A549 treated with AZD2906 at 1 μM for 4 hours (cell line): ENCODE measurements around the gene ZNF609. TPM values are rescaled to one million over a fixed set of nuclear protein-coding genes. Genes with fewer than 3 reads are reported as not detected.

Experiments
- total RNA-seq: library from RNA; stranded (reverse); fragments of 200-300 nt; extraction: Qiagen RNA extraction; gene quantifications from 5 replicates; pipeline ENCODE4 v1.2.3, GENCODE V29; 2022

The ZNF609 gene, protein sequence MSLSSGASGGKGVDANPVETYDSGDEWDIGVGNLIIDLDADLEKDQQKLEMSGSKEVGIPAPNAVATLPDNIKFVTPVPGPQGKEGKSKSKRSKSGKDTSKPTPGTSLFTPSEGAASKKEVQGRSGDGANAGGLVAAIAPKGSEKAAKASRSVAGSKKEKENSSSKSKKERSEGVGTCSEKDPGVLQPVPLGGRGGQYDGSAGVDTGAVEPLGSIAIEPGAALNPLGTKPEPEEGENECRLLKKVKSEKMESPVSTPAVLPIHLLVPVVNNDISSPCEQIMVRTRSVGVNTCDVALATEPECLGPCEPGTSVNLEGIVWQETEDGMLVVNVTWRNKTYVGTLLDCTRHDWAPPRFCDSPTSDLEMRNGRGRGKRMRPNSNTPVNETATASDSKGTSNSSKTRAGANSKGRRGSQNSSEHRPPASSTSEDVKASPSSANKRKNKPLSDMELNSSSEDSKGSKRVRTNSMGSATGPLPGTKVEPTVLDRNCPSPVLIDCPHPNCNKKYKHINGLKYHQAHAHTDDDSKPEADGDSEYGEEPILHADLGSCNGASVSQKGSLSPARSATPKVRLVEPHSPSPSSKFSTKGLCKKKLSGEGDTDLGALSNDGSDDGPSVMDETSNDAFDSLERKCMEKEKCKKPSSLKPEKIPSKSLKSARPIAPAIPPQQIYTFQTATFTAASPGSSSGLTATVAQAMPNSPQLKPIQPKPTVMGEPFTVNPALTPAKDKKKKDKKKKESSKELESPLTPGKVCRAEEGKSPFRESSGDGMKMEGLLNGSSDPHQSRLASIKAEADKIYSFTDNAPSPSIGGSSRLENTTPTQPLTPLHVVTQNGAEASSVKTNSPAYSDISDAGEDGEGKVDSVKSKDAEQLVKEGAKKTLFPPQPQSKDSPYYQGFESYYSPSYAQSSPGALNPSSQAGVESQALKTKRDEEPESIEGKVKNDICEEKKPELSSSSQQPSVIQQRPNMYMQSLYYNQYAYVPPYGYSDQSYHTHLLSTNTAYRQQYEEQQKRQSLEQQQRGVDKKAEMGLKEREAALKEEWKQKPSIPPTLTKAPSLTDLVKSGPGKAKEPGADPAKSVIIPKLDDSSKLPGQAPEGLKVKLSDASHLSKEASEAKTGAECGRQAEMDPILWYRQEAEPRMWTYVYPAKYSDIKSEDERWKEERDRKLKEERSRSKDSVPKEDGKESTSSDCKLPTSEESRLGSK (N-terminal part only)
- 16.5 to 22.9 TPM (median 22.3 TPM) in 5 replicates for total RNA-seq

GRCh38 chr15:64460206-64460723, at the start of gene ZNF609:
Gene ZNF609 (plus strand): TSS chr15:64460578. CDS start chr15:64499420, 38,842 bp downstream.

Other genes with a start within 250 kb of the ZNF609 start
- 14.8 to 16.4 TPM (median 15.3 TPM) in 5 replicates for gene CSNK1G1, start 104.4 kb upstream of the ZNF609 start, total RNA-seq
- gene PCLAF, start 79.1 kb upstream of the ZNF609 start, total RNA-seq = 147 to 269 TPM (median 156 TPM) in 5 replicates
- gene TRIP4, start 72.7 kb upstream of the ZNF609 start, total RNA-seq = 24.2 to 33.6 TPM (median 25.5 TPM) in 5 replicates